ENCODE measurements around the gene FBRSL1.
"Not testable (repeated sequence)": the region's sequence is repeated elsewhere in the genome, so short reads cannot be mapped to it uniquely, and the experiment has no call there.

Gene FBRSL1

GRCh38 chr12:132525011-132525832 lies 35.3 kb downstream of the FBRSL1 start:
- DNase-seq (ENCODE audit: low spot score), result no peak

- peak; percentile 90 for DNase-seq (ENCODE audit: low spot score)
These were observed 36.0 kb downstream of the FBRSL1 start for GRCh38 chr12:132525833-132526455.

GRCh38 chr12:132527186-132527882 lies 37.4 kb downstream of the FBRSL1 start:
- no peak for DNase-seq (ENCODE audit: low spot score)

GRCh38 chr12:132527883-132528264 lies 37.9 kb downstream of the FBRSL1 start:
- DNase-seq (ENCODE audit: low spot score), result no peak

GRCh38 chr12:132528564-132529106 lies 38.7 kb downstream of the FBRSL1 start:
- no peak for DNase-seq (ENCODE audit: low spot score)

GRCh38 chr12:132529156-132529839 lies 39.3 kb downstream of the FBRSL1 start:
- DNase-seq (ENCODE audit: low spot score), result no peak

- DNase-seq (ENCODE audit: low spot score), result no peak
These were observed 40.0 kb downstream of the FBRSL1 start for GRCh38 chr12:132529906-132530305.

GRCh38 chr12:132530447-132530846 lies 40.5 kb downstream of the FBRSL1 start:
- DNase-seq (ENCODE audit: low spot score), result no peak

- no peak for DNase-seq (ENCODE audit: low spot score)
These were observed 40.9 kb downstream of the FBRSL1 start for GRCh38 chr12:132530851-132531250.

GRCh38 chr12:132532711-132533583 lies 43.0 kb downstream of the FBRSL1 start:
- DNase-seq (ENCODE audit: low spot score), result not testable (repeated sequence)

- no peak for DNase-seq (ENCODE audit: low spot score)
These were observed 43.6 kb downstream of the FBRSL1 start for GRCh38 chr12:132533584-132533958.

GRCh38 chr12:132534076-132534475 lies 44.1 kb downstream of the FBRSL1 start:
- no peak for DNase-seq (ENCODE audit: low spot score)

GRCh38 chr12:132535019-132535418 lies 45.1 kb downstream of the FBRSL1 start:
- DNase-seq (ENCODE audit: low spot score), result no peak

- DNase-seq (ENCODE audit: low spot score), result no peak
These were observed 46.3 kb downstream of the FBRSL1 start for GRCh38 chr12:132536102-132536876.

- DNase-seq (ENCODE audit: low spot score), result no peak
These were observed 47.1 kb downstream of the FBRSL1 start for GRCh38 chr12:132537049-132537448.

GRCh38 chr12:132537836-132538662 lies 48.1 kb downstream of the FBRSL1 start:
- DNase-seq (ENCODE audit: low spot score), result no peak

- no peak for DNase-seq (ENCODE audit: low spot score)
These were observed 48.7 kb downstream of the FBRSL1 start for GRCh38 chr12:132538663-132538990.

GRCh38 chr12:132539016-132539773 lies 49.2 kb downstream of the FBRSL1 start:
- no peak for DNase-seq (ENCODE audit: low spot score)

GRCh38 chr12:132540436-132540835 lies 50.5 kb downstream of the FBRSL1 start:
- DNase-seq (ENCODE audit: low spot score), result no peak

Measured in Ammon's horn (tissue), 1 donor.